Measurements from ENCODE around the gene GNG2. TPM values are rescaled to one million over a fixed set of nuclear protein-coding genes. Genes with fewer than 3 reads are reported as not detected.

Gene GNG2
- total RNA-seq, 1 donor from 2014 or later = 245 TPM

- Mint-ChIP-seq H3K36me3 (ENCODE audit: unreplicated experiment) (no peaks in the 10 kb centered on the region), H3K4me3 (ENCODE audit: unreplicated experiment) (no peak overlapping the region), H3K27me3 (ENCODE audit: unreplicated experiment) (no peaks in the 10 kb centered on the region), H3K4me1 (ENCODE audit: low read depth, unreplicated experiment) (no peaks in the 10 kb centered on the region), H3K27ac (ENCODE audit: unreplicated experiment) (no peak overlapping the region), H3K9me3 (ENCODE audit: unreplicated experiment) (no peaks in the 10 kb centered on the region)
- no peak for TF ChIP-seq CTCF (IDR thresholded peaks at IDR 0.05; ENCODE audit: partially characterized antibody, unreplicated experiment)
- no peak for DNase-seq
These were observed 139.7 kb downstream of the GNG2 start for GRCh38 chr14:52000019-52000582.

- H3K36me3 Mint-ChIP-seq (ENCODE audit: unreplicated experiment) = no peaks in the 10 kb centered on the region
These were observed 140.3 kb downstream of the GNG2 start for GRCh38 chr14:52000696-52001095.

GRCh38 chr14:52002542-52002941 lies 142.1 kb downstream of the GNG2 start:
- Mint-ChIP-seq H3K9me3 (ENCODE audit: unreplicated experiment) (no peaks in the 10 kb centered on the region), H3K27me3 (ENCODE audit: unreplicated experiment) (no peaks in the 10 kb centered on the region), H3K36me3 (ENCODE audit: unreplicated experiment) (no peaks in the 10 kb centered on the region), H3K27ac (ENCODE audit: unreplicated experiment) (no peak overlapping the region), H3K4me3 (ENCODE audit: unreplicated experiment) (no peak overlapping the region), H3K4me1 (ENCODE audit: low read depth, unreplicated experiment) (no peaks in the 10 kb centered on the region)
- DNase-seq = no peak
- TF ChIP-seq CTCF (IDR thresholded peaks at IDR 0.05; ENCODE audit: partially characterized antibody, unreplicated experiment) = no peak

More at GRCh38 chr14:52000696-52001095, 140.3 kb downstream of the GNG2 start:
- TF ChIP-seq CTCF (IDR thresholded peaks at IDR 0.05; ENCODE audit: partially characterized antibody, unreplicated experiment) = no peak
- H3K4me1 Mint-ChIP-seq (ENCODE audit: low read depth, unreplicated experiment) = no peaks in the 10 kb centered on the region
- H3K4me3 Mint-ChIP-seq (ENCODE audit: unreplicated experiment) = no peak overlapping the region
- H3K27ac Mint-ChIP-seq (ENCODE audit: unreplicated experiment) = no peak overlapping the region
- H3K9me3 Mint-ChIP-seq (ENCODE audit: unreplicated experiment) = no peaks in the 10 kb centered on the region
- DNase-seq = no peak
- H3K27me3 Mint-ChIP-seq (ENCODE audit: unreplicated experiment) = no peaks in the 10 kb centered on the region

- no peak for TF ChIP-seq CTCF (IDR thresholded peaks at IDR 0.05; ENCODE audit: partially characterized antibody, unreplicated experiment)
- no peaks in the 10 kb centered on the region for H3K36me3 Mint-ChIP-seq (ENCODE audit: unreplicated experiment)
- no peak overlapping the region for H3K4me3 Mint-ChIP-seq (ENCODE audit: unreplicated experiment)
- H3K4me1 Mint-ChIP-seq (ENCODE audit: low read depth, unreplicated experiment) = no peaks in the 10 kb centered on the region
- H3K9me3 Mint-ChIP-seq (ENCODE audit: unreplicated experiment) = no peaks in the 10 kb centered on the region
- H3K27me3 Mint-ChIP-seq (ENCODE audit: unreplicated experiment) = no peaks in the 10 kb centered on the region
- H3K27ac Mint-ChIP-seq (ENCODE audit: unreplicated experiment) = no peak overlapping the region
- no peak for DNase-seq
These were observed 142.9 kb downstream of the GNG2 start for GRCh38 chr14:52003324-52003723.

- no peaks in the 10 kb centered on the region for H3K27me3 Mint-ChIP-seq (ENCODE audit: unreplicated experiment)
- no peak for TF ChIP-seq CTCF (IDR thresholded peaks at IDR 0.05; ENCODE audit: partially characterized antibody, unreplicated experiment)
- no peak overlapping the region for H3K27ac Mint-ChIP-seq (ENCODE audit: unreplicated experiment)
- no peaks in the 10 kb centered on the region for H3K36me3 Mint-ChIP-seq (ENCODE audit: unreplicated experiment)
- H3K4me3 Mint-ChIP-seq (ENCODE audit: unreplicated experiment) = no peak overlapping the region
- H3K4me1 Mint-ChIP-seq (ENCODE audit: low read depth, unreplicated experiment) = no peaks in the 10 kb centered on the region
- no peak for DNase-seq
- no peaks in the 10 kb centered on the region for H3K9me3 Mint-ChIP-seq (ENCODE audit: unreplicated experiment)
These were observed 145.2 kb downstream of the GNG2 start for GRCh38 chr14:52005625-52006024.

Data from glutamatergic neuron (in vitro differentiated cells).